H9 (cell line): Measurements from ENCODE around the gene GABRB1. TPM values are rescaled to one million over a fixed set of nuclear protein-coding genes. Genes with fewer than 3 reads are reported as not detected.

Experiments
- DNase-seq: peaks from one replicate; pipeline ENCODE4 v3.0.0-alpha.2; 2017
- H2AFZ ChIP-seq: one replicate; pipeline ENCODE4 v1.6.1; 2013; ENCODE audit warnings: mild to moderate bottlenecking, low read length, control low read depth, moderate library complexity
- H2AK5ac ChIP-seq: 2 replicates; pipeline ENCODE4 v1.6.1; 2013; ENCODE audit warnings: low read length, control low read depth, mixed read lengths; ENCODE audit not compliant: insufficient read length
- H2BK120ac ChIP-seq: one replicate; pipeline ENCODE4 v1.6.1; 2013; ENCODE audit warnings: low read depth, mild to moderate bottlenecking, low read length, control low read depth, inconsistent platforms; ENCODE audit not compliant: poor library complexity, severe bottlenecking
- H2BK12ac ChIP-seq: 2 replicates; pipeline ENCODE4 v1.6.1; 2013; ENCODE audit warnings: low read length, control low read depth, mixed read lengths, low read depth; ENCODE audit not compliant: insufficient read length
- H2BK15ac ChIP-seq: 2 replicates; pipeline ENCODE4 v1.6.1; 2013; ENCODE audit warnings: low read depth, low read length, control low read depth
- H2BK20ac ChIP-seq: one replicate; pipeline ENCODE4 v1.6.1; 2013; ENCODE audit warnings: low read depth, mild to moderate bottlenecking, low read length, control low read depth, inconsistent platforms; ENCODE audit not compliant: poor library complexity, severe bottlenecking
- H2BK5ac ChIP-seq: 2 replicates; pipeline ENCODE4 v1.6.1; 2013; ENCODE audit warnings: low read length, control low read depth, mixed read lengths; ENCODE audit not compliant: insufficient read length
- H3K14ac ChIP-seq: 2 replicates; pipeline ENCODE4 v1.6.1; 2013; ENCODE audit warnings: low read length, control low read depth; ENCODE audit not compliant: insufficient read depth
- H3K18ac ChIP-seq: 2 replicates; pipeline ENCODE4 v1.6.1; 2013; ENCODE audit warnings: low read depth, mild to moderate bottlenecking, mixed read lengths, low read length, control low read depth; ENCODE audit not compliant: insufficient read length
- H3K23ac ChIP-seq: 2 replicates; pipeline ENCODE4 v1.6.1; 2013; ENCODE audit warnings: low read length, control low read depth, mixed read lengths, low read depth; ENCODE audit not compliant: insufficient read length
- H3K23me2 ChIP-seq: 2 replicates; pipeline ENCODE4 v1.6.1; 2013; ENCODE audit warnings: low read depth, mild to moderate bottlenecking, mixed read lengths, low read length, control low read depth; ENCODE audit not compliant: insufficient read length, poor library complexity, severe bottlenecking
- H3K27ac ChIP-seq: 2 replicates; pipeline ENCODE4 v1.5.1; 2013; ENCODE audit warnings: low read length, control low read depth, mixed read lengths, low read depth; ENCODE audit not compliant: insufficient read length
- H3K27me3 ChIP-seq: 2 replicates; pipeline ENCODE4 v1.6.1; 2013; ENCODE audit warnings: low read length, control low read depth, inconsistent platforms; ENCODE audit not compliant: insufficient read depth
- H3K4ac ChIP-seq: 2 replicates; pipeline ENCODE4 v1.6.1; 2013; ENCODE audit warnings: low read depth, mild to moderate bottlenecking, control low read depth, inconsistent platforms, low read length, moderate library complexity
- H3K4me1 ChIP-seq: 2 replicates; pipeline ENCODE4 v1.6.1; 2013; ENCODE audit warnings: low read length, control low read depth, inconsistent platforms; ENCODE audit not compliant: insufficient read depth
- H3K4me2 ChIP-seq: 2 replicates; pipeline ENCODE4 v1.6.1; 2013; ENCODE audit warnings: low read length, control low read depth, mixed read lengths; ENCODE audit not compliant: insufficient read length, insufficient read depth
- H3K56ac ChIP-seq: 2 replicates; pipeline ENCODE4 v1.6.1; 2013; ENCODE audit warnings: low read depth, mild to moderate bottlenecking, mixed read lengths, low read length, control low read depth; ENCODE audit not compliant: insufficient read length
- H3K79me1 ChIP-seq: 2 replicates; pipeline ENCODE4 v1.6.1; 2013; ENCODE audit warnings: low read depth, mild to moderate bottlenecking, moderate library complexity, low read length, control low read depth, inconsistent platforms; ENCODE audit not compliant: insufficient read depth, poor library complexity, severe bottlenecking
- H3K79me2 ChIP-seq: 2 replicates; pipeline ENCODE4 v1.6.1; 2013; ENCODE audit warnings: low read length, control low read depth, inconsistent platforms; ENCODE audit not compliant: insufficient read depth
- H3K9ac ChIP-seq: 2 replicates; pipeline ENCODE4 v1.6.1; 2013; ENCODE audit warnings: low read length, control low read depth, mixed read lengths; ENCODE audit not compliant: insufficient read length; ENCODE audit errors: extremely low read depth
- H3K9me3 ChIP-seq: one replicate; pipeline ENCODE4 v1.6.1; 2013; ENCODE audit warnings: low read depth, low read length, inconsistent platforms; ENCODE audit not compliant: control insufficient read depth
- H3T11ph ChIP-seq: one replicate; pipeline ENCODE4 v1.6.1; 2013; ENCODE audit warnings: mild to moderate bottlenecking, low read length, control low read depth, inconsistent platforms
- H4K20me1 ChIP-seq: one replicate; pipeline ENCODE4 v1.6.1; 2013; ENCODE audit not compliant: control insufficient read depth, insufficient read length, insufficient read depth
- H4K5ac ChIP-seq: 2 replicates; pipeline ENCODE4 v1.6.1; 2013; ENCODE audit warnings: low read depth, mild to moderate bottlenecking, mixed read lengths, low read length, control low read depth; ENCODE audit not compliant: insufficient read length
- H4K8ac ChIP-seq: replicated peaks from 2 replicates; pipeline ENCODE4 v1.6.1; 2013; ENCODE audit warnings: low read length, control low read depth, mixed read lengths, low read depth; ENCODE audit not compliant: insufficient read length
- H4K91ac ChIP-seq: 2 replicates; pipeline ENCODE4 v1.6.1; 2013; ENCODE audit warnings: low read depth, mild to moderate bottlenecking, moderate library complexity, mixed read lengths, low read length, control low read depth; ENCODE audit not compliant: insufficient read length
- H3K27ac Mint-ChIP-seq, 3 experiments: 2 replicates in 2 of 3; 3 replicates in 1 of 3; pipeline ENCODE4 v1.8.0; 2020 to 2021; ENCODE audit warnings: mixed read lengths in 3 of 3, mild to moderate bottlenecking in 1 of 3, moderate library complexity in 1 of 3
- H3K27me3 Mint-ChIP-seq: 2 replicates; pipeline ENCODE4 v1.8.0; 2021; ENCODE audit warnings: low read depth, mild to moderate bottlenecking, moderate library complexity, mixed read lengths
- H3K36me3 Mint-ChIP-seq, 3 experiments: 2 replicates in 2 of 3; 3 replicates in 1 of 3; pipeline ENCODE4 v1.8.0; 2020 to 2021; ENCODE audit warnings: low read depth in 3 of 3, mixed read lengths in 3 of 3; ENCODE audit not compliant: insufficient read depth in 1 of 3
- H3K4me1 Mint-ChIP-seq, 2 experiments: 2 replicates each; pipeline ENCODE4 v1.8.0; 2020; ENCODE audit warnings: mixed read lengths in 2 of 2
- H3K4me3 Mint-ChIP-seq, 2 experiments: 2 replicates in 1 of 2; 3 replicates in 1 of 2; pipeline ENCODE4 v1.8.0; 2020 to 2021; ENCODE audit warnings: mild to moderate bottlenecking in 2 of 2, mixed read lengths in 2 of 2, moderate library complexity in 1 of 2
- H3K9me3 Mint-ChIP-seq, 2 experiments: 2 replicates in 1 of 2; 3 replicates in 1 of 2; pipeline ENCODE4 v1.8.0; 2020; ENCODE audit warnings: mild to moderate bottlenecking in 2 of 2, mixed read lengths in 2 of 2, moderate library complexity in 1 of 2
- CTCF ChIP-seq: fragments of 200-600 bp; sonication (generic); conservative IDR thresholded peaks from 3 replicates; pipeline ENCODE4 v1.8.0; 2021; ENCODE audit warnings: antibody characterized with exemption, mild to moderate bottlenecking
- WGBS: extraction: QIAGEN DNeasy Blood & Tissue Kit; methylation state at CpG from one replicate; pipeline ENCODE4 v1.1.7; 2013; ENCODE audit warnings: missing lambda C conversion rate, low lambda C conversion rate, mixed read lengths; ENCODE audit not compliant: insufficient read length; ENCODE audit errors: extremely low coverage; 5-methylcytosine and 5-hydroxymethylcytosine counted together
- total RNA-seq: library from RNA; stranded (reverse); gene quantifications from 2 replicates; pipeline ENCODE4 v1.2.1, GENCODE V29; 2021

GABRB1 gene
- total RNA-seq, 1 experiment from 2014 or later: 0.39 TPM

DNA sequence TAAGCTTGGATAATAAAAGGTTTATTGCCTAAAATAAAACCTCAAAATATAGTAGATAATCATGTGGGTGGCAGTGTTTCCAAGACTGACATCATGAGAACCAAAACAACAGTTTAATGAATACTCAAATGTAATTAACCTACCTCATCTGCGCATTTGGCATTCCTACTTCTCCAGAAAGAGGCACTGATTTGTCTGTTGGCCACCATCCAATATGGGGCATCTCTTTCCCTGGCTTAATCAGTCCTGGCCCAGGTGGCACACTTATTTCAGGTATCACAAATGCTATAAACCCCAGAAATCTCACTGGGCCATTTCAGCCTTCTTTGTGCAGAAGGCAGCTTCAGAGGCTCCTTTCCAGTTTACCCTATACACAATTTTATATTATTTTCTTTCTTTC, 239.9 kb downstream of the GABRB1 start:
- no CpG with 5 or more reads among the region's 1 CpG for WGBS

More for the DNA sequence above, 239.9 kb downstream of the GABRB1 start:
- Histone ChIP-seq H4K5ac (no peak overlapping the region), H4K20me1 (no peaks in the 10 kb centered on the region), H4K91ac (no peak overlapping the region), H3K56ac (no peak overlapping the region), H3T11ph (no peak overlapping the region), H3K23ac (no peak overlapping the region), H3K4me1 (no peaks in the 10 kb centered on the region), H3K4ac (no peak overlapping the region), H3K18ac (no peak overlapping the region), H3K27me3 (no peaks in the 10 kb centered on the region), H2AK5ac (no peak overlapping the region), H3K9ac (no peak overlapping the region), H3K27ac (no peak overlapping the region), H3K79me2 (no peaks in the 10 kb centered on the region), H2AFZ (no peak overlapping the region), H3K9me3 (no peaks in the 10 kb centered on the region), H3K14ac (no peak overlapping the region), H2BK5ac (no peak overlapping the region), H2BK12ac (no peak overlapping the region), H2BK15ac (no peak overlapping the region), H2BK20ac (no peak overlapping the region), H3K23me2 (no peaks in the 10 kb centered on the region), H2BK120ac (no peak overlapping the region), H3K79me1 (no peaks in the 10 kb centered on the region), H3K4me2 (no peak overlapping the region), H4K8ac (no peak overlapping the region)
- H3K27me3 Mint-ChIP-seq: no peaks in the 10 kb centered on the region
- H3K4me1 Mint-ChIP-seq: peaks cover 0 to 10% of the 10 kb centered on the region in 2 experiments; a peak in 3 of 4 replicates
- TF ChIP-seq CTCF: no peak
- H3K36me3 Mint-ChIP-seq: no peaks in the 10 kb centered on the region
- H3K27ac Mint-ChIP-seq: no peak overlapping the region
- H3K9me3 Mint-ChIP-seq: no peaks in the 10 kb centered on the region
- DNase-seq: no peak
- H3K4me3 Mint-ChIP-seq: no peak overlapping the region
